GM13977 (cell line): ENCODE results near the gene SREBF2.

Experiments
- DNase-seq: peaks from one replicate; pipeline ENCODE4 v3.0.0; 2012; ENCODE audit warnings: low spot score
- in situ Hi-C: fragments of 300-500 bp; cut with MboI; formaldehyde crosslinking; loops from one replicate; pipeline ENCODE4 v1.12.0; 2022; ENCODE audit warnings: low sequenced_read_pairs, low pct_unique_long_range_greater_than_20kb, mixed read lengths, inconsistent platforms; ENCODE audit not compliant: unreplicated experiment
- TF ChIP-seq, protein P1 (sequence below): IDR thresholded peaks from 2 replicates; pipeline ENCODE4 v1.5.1; 2012; ENCODE audit warnings: mild to moderate bottlenecking, control low read depth; ENCODE audit not compliant: insufficient read depth; ENCODE audit errors: extremely low read depth, missing control alignments

The SREBF2 gene

DNA sequence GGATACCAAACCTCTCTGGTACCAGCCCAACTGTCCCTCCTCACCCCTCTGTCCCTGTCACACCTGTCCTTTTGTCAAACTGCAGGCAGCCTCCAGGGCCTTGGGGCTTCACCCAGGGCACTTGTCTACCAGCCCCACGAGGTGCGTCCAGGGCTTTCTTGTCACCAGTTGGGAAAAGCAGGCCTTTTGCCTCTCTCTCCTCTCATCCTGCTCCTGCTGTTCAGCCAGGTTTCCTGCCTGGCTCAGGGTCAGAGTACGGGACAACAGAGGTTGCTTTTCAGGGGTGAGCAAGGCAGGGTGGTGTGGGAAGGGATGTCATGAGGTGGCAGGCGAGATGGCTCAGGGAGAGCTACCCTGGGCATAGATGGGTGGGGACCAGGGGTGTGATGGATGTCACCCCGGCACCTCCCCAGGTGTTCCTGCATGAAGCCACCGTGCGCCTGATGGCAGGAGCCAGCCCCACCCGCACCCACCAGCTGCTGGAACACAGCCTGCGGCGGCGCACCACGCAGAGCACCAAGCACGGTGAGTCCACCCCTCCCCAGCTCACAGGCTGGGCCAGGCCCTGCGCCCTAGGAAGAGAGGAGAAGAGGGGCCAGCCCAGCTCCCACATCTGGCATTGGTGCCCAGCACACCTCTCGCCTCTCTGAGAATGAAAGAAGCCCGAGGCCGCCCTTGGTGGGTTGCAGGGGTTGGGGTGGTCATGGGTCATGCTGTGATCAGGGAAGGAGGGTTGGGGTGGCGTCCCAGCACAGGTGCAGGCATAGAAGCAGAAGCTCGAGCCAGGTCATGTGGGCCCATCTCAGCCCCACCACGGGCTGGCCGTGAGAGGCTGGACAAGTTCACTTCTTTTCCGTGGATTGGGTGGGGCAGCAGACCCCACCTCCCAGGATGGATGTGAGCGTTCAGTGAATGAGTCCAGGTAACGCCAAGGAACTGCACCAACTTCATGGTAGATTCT lies 71.8 kb downstream of the SREBF2 start:
- TF ChIP-seq, protein P1, sequence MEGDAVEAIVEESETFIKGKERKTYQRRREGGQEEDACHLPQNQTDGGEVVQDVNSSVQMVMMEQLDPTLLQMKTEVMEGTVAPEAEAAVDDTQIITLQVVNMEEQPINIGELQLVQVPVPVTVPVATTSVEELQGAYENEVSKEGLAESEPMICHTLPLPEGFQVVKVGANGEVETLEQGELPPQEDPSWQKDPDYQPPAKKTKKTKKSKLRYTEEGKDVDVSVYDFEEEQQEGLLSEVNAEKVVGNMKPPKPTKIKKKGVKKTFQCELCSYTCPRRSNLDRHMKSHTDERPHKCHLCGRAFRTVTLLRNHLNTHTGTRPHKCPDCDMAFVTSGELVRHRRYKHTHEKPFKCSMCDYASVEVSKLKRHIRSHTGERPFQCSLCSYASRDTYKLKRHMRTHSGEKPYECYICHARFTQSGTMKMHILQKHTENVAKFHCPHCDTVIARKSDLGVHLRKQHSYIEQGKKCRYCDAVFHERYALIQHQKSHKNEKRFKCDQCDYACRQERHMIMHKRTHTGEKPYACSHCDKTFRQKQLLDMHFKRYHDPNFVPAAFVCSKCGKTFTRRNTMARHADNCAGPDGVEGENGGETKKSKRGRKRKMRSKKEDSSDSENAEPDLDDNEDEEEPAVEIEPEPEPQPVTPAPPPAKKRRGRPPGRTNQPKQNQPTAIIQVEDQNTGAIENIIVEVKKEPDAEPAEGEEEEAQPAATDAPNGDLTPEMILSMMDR, result no peak
- in situ Hi-C loops, result no loop called here
- DNase-seq, result no peak

GRCh38 chr22:41905411-41906202 lies 72.7 kb downstream of the SREBF2 start:
- DNase-seq, result no peak
- in situ Hi-C loops, result no loop called here

GRCh38 chr22:41906822-41907221 lies 73.9 kb downstream of the SREBF2 start:
- in situ Hi-C loops, result no loop called here
- TF ChIP-seq, protein P1, result no peak
- DNase-seq, result no peak

More at GRCh38 chr22:41905411-41906202, 72.7 kb downstream of the SREBF2 start:
- TF ChIP-seq, protein P1, result no peak

- in situ Hi-C loops, result no loop called here
- DNase-seq, result no peak
- TF ChIP-seq, protein P1, result no peak
Observed at GRCh38 chr22:41907436-41908401, 74.8 kb downstream of the SREBF2 start.

GRCh38 chr22:41908411-41909309 lies 75.8 kb downstream of the SREBF2 start:
- in situ Hi-C loops, result no loop called here
- TF ChIP-seq, protein P1, result no peak
- DNase-seq, result no peak
